ENCODE data around the gene CLSTN2. TPM values are rescaled to one million over a fixed set of nuclear protein-coding genes. Genes with fewer than 3 reads are reported as not detected.

CLSTN2 gene
- total RNA-seq, 1 experiment from 2014 or later: 0.02 TPM

DNA sequence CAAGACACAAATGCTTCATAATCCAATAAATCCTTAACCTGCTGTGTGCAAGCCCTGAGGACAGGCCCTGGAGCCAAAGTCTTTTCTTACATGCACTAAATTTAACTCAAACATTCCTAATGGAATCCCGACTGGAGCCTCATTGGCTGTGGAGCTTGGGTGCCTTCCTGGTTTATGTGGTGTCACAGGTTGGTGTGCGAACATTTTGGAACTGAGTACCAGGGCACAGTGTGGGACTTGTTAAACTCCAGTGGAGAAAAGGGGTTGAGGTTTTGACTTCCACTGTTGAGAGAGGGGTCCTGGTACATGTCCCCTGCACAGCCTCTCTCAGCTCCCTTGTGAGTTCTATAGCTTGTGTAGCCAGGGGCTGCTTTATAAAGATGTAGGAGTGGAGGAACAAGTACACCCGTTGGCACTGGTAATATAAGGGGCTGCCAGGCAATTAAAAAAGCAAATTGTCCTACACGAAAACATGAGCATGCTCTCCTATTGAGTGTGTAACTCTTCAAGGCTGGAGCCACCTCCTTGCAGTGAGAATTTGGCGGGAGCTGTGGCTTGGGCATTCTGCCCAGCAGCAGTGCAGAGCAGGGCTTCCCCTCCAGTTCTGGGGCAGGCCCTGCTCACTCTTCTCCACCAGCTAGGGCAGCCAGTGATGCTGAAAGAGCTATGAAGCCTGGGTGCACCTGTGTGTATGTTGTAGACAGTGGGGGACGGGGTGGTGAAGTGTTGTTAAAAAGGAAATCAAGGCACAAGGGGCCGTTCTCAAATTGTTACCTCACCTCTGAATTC is 218.1 kb downstream of the CLSTN2 start:
- H3K9me2 ChIP-seq (ENCODE audit: insufficient read depth): no peaks in the 10 kb centered on the region
- intact Hi-C loops (cut with micrococcal nuclease): no loop called here
- ATAC-seq (no peak), DNase-seq (ENCODE audit: low read depth, low spot score) (no peak)
- H3K27me3 ChIP-seq (ENCODE audit: insufficient read depth, low read length): peaks cover 20% of the 10 kb centered on the region
- no peaks in the 10 kb centered on the region for H3K79me2 ChIP-seq (ENCODE audit: insufficient read depth, low read length)
- no peak overlapping the region for H3K27ac ChIP-seq (ENCODE audit: low read depth, low read length)
- BruUV-seq (replicated peaks): no TSS peak
- no peaks in the 10 kb centered on the region for H4K20me1 ChIP-seq (ENCODE audit: insufficient read depth)
- no peak overlapping the region for H3K9ac ChIP-seq (ENCODE audit: low read length)
- H3K36me3 ChIP-seq (ENCODE audit: control insufficient read depth in 1 of 2, insufficient read depth in 2 of 2, low read length in 2 of 2): no peaks in the 10 kb centered on the region
- TF ChIP-seq EZH2phosphoT487 (IDR thresholded peaks at IDR 0.05; ENCODE audit: borderline replicate concordance) (no peak), FOSL1 (IDR thresholded peaks at IDR 0.05; ENCODE audit: low read depth) (no peak), CEBPB (IDR thresholded peaks at IDR 0.05; ENCODE audit: low read depth) (no peak), REST (IDR thresholded peaks at IDR 0.05; ENCODE audit: low read depth) (no peak), EGR1 (IDR thresholded peaks at IDR 0.05; ENCODE audit: low read depth) (no peak), CBX3 (IDR thresholded peaks at IDR 0.05; ENCODE audit: low read depth) (no peak), ZFX (IDR thresholded peaks at IDR 0.05) (no peak), ZBTB33 (IDR thresholded peaks at IDR 0.05; ENCODE audit: extremely low read depth, insufficient replicate concordance, low read length) (no peak), EZH2 (IDR thresholded peaks at IDR 0.05) (no peak), SP1 (IDR thresholded peaks at IDR 0.05; ENCODE audit: low read depth) (no peak), ELF1 (IDR thresholded peaks at IDR 0.05; ENCODE audit: borderline replicate concordance, low read depth) (no peak), TCF7L2 (IDR thresholded peaks at IDR 0.05; ENCODE audit: borderline replicate concordance, extremely low read depth, insufficient read depth, insufficient read length) (no peak), SRF (IDR thresholded peaks at IDR 0.05; ENCODE audit: low read depth) (no peak), POLR2A (IDR thresholded peaks at IDR 0.05; ENCODE audit: borderline replicate concordance, extremely low read depth, insufficient read depth, insufficient read length) (no peak), POLR2AphosphoS5 (IDR thresholded peaks at IDR 0.05; ENCODE audit: low read depth, low read length) (no peak), MAX (IDR thresholded peaks at IDR 0.05) (no peak)
- TF ChIP-seq, protein P1, sequence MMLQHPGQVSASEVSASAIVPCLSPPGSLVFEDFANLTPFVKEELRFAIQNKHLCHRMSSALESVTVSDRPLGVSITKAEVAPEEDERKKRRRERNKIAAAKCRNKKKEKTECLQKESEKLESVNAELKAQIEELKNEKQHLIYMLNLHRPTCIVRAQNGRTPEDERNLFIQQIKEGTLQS (IDR thresholded peaks at IDR 0.05): no peak
- POLR2A ChIA-PET: no interaction called here
- CTCF ChIA-PET: no interaction called here
- H3K4me2 ChIP-seq (ENCODE audit: low read length): no peak overlapping the region
- H2AFZ ChIP-seq (ENCODE audit: low read depth, low read length, poor library complexity, severe bottlenecking): no peak overlapping the region
- H3K4me3 ChIP-seq (replicated peaks in 1 of 2; ENCODE audit: low read depth in 1 of 2, low read length in 2 of 2): no peak overlapping the region
- H3K9me3 ChIP-seq (ENCODE audit: control insufficient read depth in 1 of 2, insufficient read depth in 1 of 2, low read depth in 1 of 2, low read length in 2 of 2): no peaks in the 10 kb centered on the region
- H3K4me1 ChIP-seq (ENCODE audit: control insufficient read depth in 1 of 2, insufficient read depth in 2 of 2, low read length in 2 of 2): no peaks in the 10 kb centered on the region
- RAD21 ChIA-PET (ENCODE audit: low non-redundant PET in 1 of 2, low total read pairs in 2 of 2, uncharacterized antibody in 2 of 2, unreplicated experiment in 2 of 2): no interaction called here

Data from HCT116 (cell line).